GM18502 (cell line): ENCODE data around the gene FUT6.
"Not testable (repeated sequence)": the region's sequence is repeated elsewhere in the genome, so short reads cannot be mapped to it uniquely, and the experiment has no call there.

Experiments used
- ATAC-seq: cut with Tn5 transposase; IDR thresholded peaks from one replicate; pipeline ENCODE4 v1.9.1; 2021; ENCODE audit warnings: mild to moderate bottlenecking; ENCODE audit not compliant: unreplicated experiment, poor library complexity

FUT6 gene

DNA sequence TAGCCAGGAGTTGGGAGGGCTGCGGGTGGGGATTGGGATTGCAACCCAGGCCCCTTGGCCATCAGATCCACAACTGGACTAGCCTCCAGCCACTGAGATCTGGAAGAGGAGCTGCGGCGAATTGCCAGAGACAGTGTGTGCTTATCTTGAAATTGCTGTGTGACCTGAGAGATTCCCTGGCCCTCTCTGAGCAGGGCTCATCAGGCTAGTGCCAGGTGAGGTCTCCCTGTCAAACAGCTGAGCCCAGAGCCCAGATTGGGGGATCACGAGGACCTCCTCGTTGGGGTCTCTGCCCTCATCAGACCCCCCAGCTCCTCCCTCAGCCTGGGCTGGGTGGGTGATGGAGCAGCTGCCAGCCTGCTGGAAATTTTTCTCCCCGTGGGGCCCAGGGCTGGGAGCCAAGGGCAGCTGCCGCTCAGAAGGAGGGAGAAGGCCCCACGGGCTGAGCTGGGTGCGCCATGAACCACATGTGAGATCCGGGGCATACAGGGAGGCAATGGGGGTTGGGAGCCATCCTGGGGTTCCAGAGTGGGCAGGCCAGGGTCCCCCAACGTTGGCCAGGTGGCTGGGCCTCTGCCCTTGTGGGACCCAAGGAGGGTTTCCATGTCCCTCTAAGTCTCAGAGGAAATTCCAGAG, 23.6 kb upstream of the FUT6 start:
- ATAC-seq = no peak

- no peak for ATAC-seq
Observed at GRCh38 chr19:5857203-5858081, 17.9 kb upstream of the FUT6 start.

- not testable (repeated sequence) for ATAC-seq
Observed at GRCh38 chr19:5855151-5855550, 15.6 kb upstream of the FUT6 start.

DNA sequence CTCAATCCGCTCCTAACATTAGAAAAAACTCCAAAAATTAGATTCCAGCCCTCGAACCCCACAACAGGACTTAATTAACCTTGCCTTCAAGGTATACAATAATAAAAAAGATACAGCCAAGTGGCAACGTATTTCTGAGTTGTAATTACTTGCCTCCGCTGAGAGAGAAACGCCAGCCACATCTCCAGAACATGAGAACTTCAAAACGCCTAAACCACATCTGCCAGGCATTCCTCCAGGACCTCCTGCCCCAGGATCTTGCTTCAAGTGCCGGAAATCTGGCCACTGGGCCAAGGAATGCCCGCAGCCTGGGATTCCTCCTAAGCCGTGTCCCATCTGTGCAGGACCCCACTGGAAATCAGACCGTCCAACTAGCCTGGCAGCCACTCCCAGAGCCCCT, 14.6 kb upstream of the FUT6 start:
- not testable (repeated sequence) for ATAC-seq

DNA sequence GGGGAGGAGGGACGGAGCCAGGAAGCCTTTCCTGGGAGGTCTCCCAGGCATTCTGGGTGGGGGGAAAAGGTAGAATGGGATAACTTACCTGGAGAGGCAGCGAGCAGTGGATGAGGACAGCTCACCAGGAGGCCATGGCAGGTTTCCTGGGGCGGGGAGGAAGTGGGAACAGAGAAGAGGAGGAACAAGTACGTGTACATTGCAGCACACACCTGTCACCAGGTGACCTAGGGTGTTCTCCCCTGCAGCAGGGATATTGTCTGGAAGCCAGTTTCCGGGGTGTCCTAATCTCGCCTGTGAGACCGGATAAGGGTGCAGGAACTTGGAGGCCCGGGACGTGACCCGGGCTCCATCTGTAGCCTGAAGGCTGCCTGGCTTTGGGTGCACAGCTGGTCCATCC, 11.8 kb upstream of the FUT6 start, which contains the start of gene FUT3:
FUT3 (minus strand) TSS at position 148 of the 400 bp plus-strand sequence.
- ATAC-seq = no peak

- ATAC-seq = no peak
Observed at GRCh38 chr19:5850743-5851293, 11.3 kb upstream of the FUT6 start.

GRCh38 chr19:5850189-5850588, 10.7 kb upstream of the FUT6 start:
- ATAC-seq = no peak

DNA sequence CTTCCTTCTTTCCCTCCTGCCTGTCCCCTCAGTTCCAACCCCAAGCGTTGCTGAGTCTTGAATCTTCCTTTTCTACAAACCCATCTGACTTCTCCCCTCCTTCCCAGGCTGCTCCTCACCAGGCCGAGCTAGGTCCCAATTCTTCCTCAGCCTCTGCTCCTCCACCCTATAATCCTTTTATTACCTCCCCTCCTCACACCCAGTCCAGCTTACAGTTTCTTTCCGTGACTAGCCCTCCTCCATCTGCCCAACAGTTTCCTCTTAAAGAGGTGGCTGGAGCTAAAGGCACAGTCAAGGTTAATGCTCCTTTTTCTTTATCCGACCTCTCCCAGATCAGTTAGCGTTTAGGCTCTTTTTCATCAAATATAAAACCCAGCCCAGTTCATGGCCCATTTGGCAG, 9.1 kb upstream of the FUT6 start:
- ATAC-seq = not testable (repeated sequence)

DNA sequence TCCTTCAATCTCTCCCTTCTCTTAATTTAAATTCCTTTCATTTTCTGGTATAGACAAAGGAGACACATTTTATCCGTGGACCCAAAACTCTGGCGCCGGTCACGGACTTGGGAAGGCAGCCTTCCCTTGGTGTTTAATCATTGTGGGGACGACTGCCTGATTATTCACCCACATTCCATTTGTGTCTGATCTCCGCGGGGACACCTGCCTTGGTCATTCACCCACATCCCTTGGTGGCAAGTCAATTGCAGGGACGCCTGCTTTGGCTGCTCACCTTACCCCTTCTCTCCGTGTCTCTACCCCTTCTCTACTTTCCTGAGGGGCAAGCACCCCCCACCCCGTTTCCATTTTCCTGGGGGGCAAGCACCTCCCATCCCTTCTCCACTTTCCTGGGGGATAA, 8.3 kb upstream of the FUT6 start:
- not testable (repeated sequence) for ATAC-seq

GRCh38 chr19:5844456-5845433, 5.2 kb upstream of the FUT6 start:
- ATAC-seq = no peak

DNA sequence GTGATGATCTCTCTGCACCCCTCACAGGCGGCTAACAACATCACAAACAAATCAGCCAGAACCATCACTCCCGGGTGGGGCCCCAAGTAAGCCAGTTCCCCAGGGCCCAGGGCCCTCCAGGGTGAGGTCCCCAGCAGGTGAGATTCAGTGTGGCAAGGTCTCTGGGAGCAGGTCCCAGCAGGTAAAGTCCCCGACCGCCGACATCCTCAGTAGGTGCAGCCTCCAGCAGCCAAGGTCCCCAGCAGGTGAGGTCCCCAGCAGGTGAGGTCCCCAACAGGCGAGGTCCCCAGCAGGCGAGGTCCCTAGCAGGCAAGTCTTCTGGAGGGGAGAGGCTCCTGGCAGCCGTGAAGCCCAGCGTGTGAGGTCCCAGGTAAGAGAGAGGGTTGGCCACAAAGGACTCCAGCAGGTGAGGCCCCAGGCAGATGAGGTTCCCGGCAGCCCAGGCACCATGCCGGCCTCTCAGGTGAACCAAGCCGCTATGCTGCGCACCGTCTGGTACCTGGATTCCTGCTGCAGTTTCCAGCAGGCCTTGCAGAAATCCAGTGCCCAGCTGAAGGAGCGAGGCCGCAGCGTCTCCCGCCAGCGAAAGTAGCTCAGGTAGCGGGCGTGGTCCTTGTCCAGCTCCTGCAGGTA, 3.9 kb upstream of the FUT6 start:
- no peak for ATAC-seq

DNA sequence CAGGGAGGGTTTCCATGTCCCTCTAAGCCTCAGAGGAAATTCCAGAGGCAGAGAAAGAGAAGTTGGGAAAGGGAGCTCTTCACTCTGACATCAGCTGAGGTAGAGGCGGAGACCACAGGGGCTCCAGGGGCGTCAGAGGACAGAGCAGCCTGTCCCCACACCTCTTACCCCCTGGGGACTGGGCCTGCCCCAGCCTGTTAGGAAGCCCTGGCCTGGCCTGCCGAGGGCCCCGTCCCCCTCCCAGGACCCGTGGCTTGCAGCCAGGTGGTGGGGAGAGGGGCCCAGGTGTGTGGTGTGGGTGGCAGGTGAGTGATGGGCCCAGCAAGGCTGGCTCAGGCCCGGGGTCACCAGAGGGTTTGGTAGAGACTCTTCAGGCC, 2.2 kb upstream of the FUT6 start:
- not testable (repeated sequence) for ATAC-seq

- ATAC-seq = no peak
Observed at GRCh38 chr19:5838353-5839064, 993 bp downstream of the FUT6 start.

DNA sequence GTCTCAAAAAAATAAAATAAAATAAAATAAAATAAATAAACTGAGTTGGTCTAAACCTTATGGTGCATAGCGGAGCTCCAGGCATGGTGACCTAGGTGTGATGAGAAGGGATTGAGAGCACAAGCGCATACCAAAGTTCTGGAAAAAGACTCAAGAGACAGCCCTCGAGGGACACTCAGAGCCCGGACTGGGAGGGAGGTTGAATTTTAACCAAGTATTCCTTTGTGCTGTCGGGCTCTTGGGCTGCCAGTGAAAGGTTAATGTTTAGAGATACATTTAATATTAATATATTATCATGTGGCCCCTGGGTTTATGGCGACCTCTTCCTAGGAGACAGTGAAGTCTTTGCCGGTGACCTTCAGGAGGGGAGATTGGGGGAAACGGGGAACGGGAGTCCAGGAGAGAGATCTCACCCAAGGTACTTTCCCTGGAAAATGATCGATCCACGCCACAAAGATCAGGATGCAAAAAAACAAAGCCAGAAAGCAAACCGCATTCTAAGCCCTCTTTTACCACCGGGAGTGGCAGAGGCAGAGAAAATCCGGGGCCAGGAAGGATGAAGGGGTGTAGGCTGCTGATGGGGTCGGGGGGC, 1.6 kb downstream of the FUT6 start:
- ATAC-seq = no peak

GRCh38 chr19:5832527-5833216, 6.8 kb downstream of the FUT6 start:
- ATAC-seq = no peak

DNA sequence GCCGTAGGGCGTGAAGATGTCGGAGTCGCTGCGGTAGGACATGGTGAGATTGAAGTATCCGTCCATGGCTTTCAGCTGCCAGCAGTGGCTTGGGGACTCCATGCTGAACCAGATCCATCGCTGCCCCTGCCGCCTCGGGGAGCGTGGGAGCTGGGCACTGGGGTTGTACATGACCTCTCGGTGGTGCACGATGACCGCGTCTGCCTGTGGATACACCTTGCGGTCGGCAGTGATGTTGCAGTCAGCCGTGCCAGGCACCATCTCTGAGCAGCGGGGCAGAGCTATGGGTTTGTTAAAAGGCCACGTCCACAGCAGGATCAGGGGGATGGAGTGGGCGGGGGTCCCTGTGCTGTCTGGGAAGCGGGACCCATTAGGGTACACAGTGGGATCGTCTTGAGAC, 7.4 kb downstream of the FUT6 start:
- ATAC-seq = no peak

DNA sequence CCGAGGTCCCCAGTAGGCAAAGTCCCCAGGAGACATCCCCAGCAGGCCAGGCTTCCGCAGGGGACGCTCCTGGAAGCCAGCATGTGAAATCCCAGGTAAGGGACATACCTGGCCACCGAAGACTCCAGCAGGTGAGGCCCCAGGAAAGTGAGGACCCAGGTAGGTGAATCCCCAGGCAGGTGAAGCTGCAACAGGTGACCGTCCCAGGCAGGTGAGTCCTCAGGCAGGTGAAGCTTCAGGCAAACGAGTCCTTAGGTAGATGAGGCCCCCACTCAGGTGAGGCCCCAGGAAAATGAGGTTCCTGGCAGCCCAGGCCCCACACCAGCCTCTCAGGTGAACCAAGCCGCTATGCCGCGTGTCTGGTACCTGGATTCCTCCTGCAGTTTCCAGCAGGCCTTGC, 8.3 kb downstream of the FUT6 start:
- no peak for ATAC-seq

DNA sequence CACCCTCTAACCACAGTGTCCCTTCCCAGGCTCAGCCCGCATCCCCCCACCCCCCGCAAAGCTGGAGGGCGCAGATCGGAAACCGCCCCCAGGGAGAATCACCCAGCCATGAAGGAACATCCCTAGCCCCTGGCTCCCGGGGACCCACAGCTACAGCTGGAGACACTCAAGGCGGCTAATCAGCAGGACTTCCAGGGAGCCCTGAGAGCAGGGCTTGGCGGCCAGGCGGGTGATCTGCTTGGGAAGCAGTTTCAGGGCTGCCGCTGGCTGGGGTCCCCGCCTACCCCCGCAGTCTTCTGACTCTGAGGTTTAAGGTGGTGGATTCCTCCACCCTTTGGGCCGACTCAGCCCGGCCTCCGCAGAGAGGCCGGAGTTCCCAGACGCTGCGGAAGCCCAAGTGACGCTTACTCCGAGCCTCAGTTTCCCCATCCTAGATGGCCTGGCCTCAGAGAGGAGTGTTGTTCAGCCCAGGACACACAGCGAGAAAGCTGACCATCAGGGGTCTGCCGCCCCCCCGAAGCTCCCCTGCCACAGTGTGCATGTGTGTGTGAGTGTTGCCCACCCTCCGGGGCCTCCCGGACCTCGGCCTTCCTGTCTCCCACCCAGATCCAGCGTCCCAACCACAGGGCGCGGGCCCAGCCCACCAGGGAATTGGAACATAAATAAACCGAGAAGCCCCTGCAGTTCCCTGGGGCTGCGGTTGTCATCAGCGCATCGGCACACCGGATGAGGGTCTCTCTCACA, 9.8 kb downstream of the FUT6 start:
- ATAC-seq = no peak
